H9 (cell line): Measurements from ENCODE around the gene MOCS1. TPM values are rescaled to one million over a fixed set of nuclear protein-coding genes. Genes with fewer than 3 reads are reported as not detected.

Source experiments
- DNase-seq: peaks from one replicate; pipeline ENCODE4 v3.0.0-alpha.2; 2017
- H2AFZ ChIP-seq: one replicate; pipeline ENCODE4 v1.6.1; 2013; ENCODE audit warnings: mild to moderate bottlenecking, low read length, control low read depth, moderate library complexity
- H2AK5ac ChIP-seq: 2 replicates; pipeline ENCODE4 v1.6.1; 2013; ENCODE audit warnings: low read length, control low read depth, mixed read lengths; ENCODE audit not compliant: insufficient read length
- H2BK120ac ChIP-seq: one replicate; pipeline ENCODE4 v1.6.1; 2013; ENCODE audit warnings: low read depth, mild to moderate bottlenecking, low read length, control low read depth, inconsistent platforms; ENCODE audit not compliant: poor library complexity, severe bottlenecking
- H2BK12ac ChIP-seq: 2 replicates; pipeline ENCODE4 v1.6.1; 2013; ENCODE audit warnings: low read length, control low read depth, mixed read lengths, low read depth; ENCODE audit not compliant: insufficient read length
- H2BK15ac ChIP-seq: 2 replicates; pipeline ENCODE4 v1.6.1; 2013; ENCODE audit warnings: low read depth, low read length, control low read depth
- H2BK20ac ChIP-seq: one replicate; pipeline ENCODE4 v1.6.1; 2013; ENCODE audit warnings: low read depth, mild to moderate bottlenecking, low read length, control low read depth, inconsistent platforms; ENCODE audit not compliant: poor library complexity, severe bottlenecking
- H2BK5ac ChIP-seq: 2 replicates; pipeline ENCODE4 v1.6.1; 2013; ENCODE audit warnings: low read length, control low read depth, mixed read lengths; ENCODE audit not compliant: insufficient read length
- H3K14ac ChIP-seq: 2 replicates; pipeline ENCODE4 v1.6.1; 2013; ENCODE audit warnings: low read length, control low read depth; ENCODE audit not compliant: insufficient read depth
- H3K18ac ChIP-seq: 2 replicates; pipeline ENCODE4 v1.6.1; 2013; ENCODE audit warnings: low read depth, mild to moderate bottlenecking, mixed read lengths, low read length, control low read depth; ENCODE audit not compliant: insufficient read length
- H3K23ac ChIP-seq: 2 replicates; pipeline ENCODE4 v1.6.1; 2013; ENCODE audit warnings: low read length, control low read depth, mixed read lengths, low read depth; ENCODE audit not compliant: insufficient read length
- H3K23me2 ChIP-seq: 2 replicates; pipeline ENCODE4 v1.6.1; 2013; ENCODE audit warnings: low read depth, mild to moderate bottlenecking, mixed read lengths, low read length, control low read depth; ENCODE audit not compliant: insufficient read length, poor library complexity, severe bottlenecking
- H3K27ac ChIP-seq: 2 replicates; pipeline ENCODE4 v1.5.1; 2013; ENCODE audit warnings: low read length, control low read depth, mixed read lengths, low read depth; ENCODE audit not compliant: insufficient read length
- H3K27me3 ChIP-seq: 2 replicates; pipeline ENCODE4 v1.6.1; 2013; ENCODE audit warnings: low read length, control low read depth, inconsistent platforms; ENCODE audit not compliant: insufficient read depth
- H3K4ac ChIP-seq: 2 replicates; pipeline ENCODE4 v1.6.1; 2013; ENCODE audit warnings: low read depth, mild to moderate bottlenecking, control low read depth, inconsistent platforms, low read length, moderate library complexity
- H3K4me1 ChIP-seq: 2 replicates; pipeline ENCODE4 v1.6.1; 2013; ENCODE audit warnings: low read length, control low read depth, inconsistent platforms; ENCODE audit not compliant: insufficient read depth
- H3K4me2 ChIP-seq: 2 replicates; pipeline ENCODE4 v1.6.1; 2013; ENCODE audit warnings: low read length, control low read depth, mixed read lengths; ENCODE audit not compliant: insufficient read length, insufficient read depth
- H3K56ac ChIP-seq: 2 replicates; pipeline ENCODE4 v1.6.1; 2013; ENCODE audit warnings: low read depth, mild to moderate bottlenecking, mixed read lengths, low read length, control low read depth; ENCODE audit not compliant: insufficient read length
- H3K79me1 ChIP-seq: 2 replicates; pipeline ENCODE4 v1.6.1; 2013; ENCODE audit warnings: low read depth, mild to moderate bottlenecking, moderate library complexity, low read length, control low read depth, inconsistent platforms; ENCODE audit not compliant: insufficient read depth, poor library complexity, severe bottlenecking
- H3K79me2 ChIP-seq: 2 replicates; pipeline ENCODE4 v1.6.1; 2013; ENCODE audit warnings: low read length, control low read depth, inconsistent platforms; ENCODE audit not compliant: insufficient read depth
- H3K9ac ChIP-seq: 2 replicates; pipeline ENCODE4 v1.6.1; 2013; ENCODE audit warnings: low read length, control low read depth, mixed read lengths; ENCODE audit not compliant: insufficient read length; ENCODE audit errors: extremely low read depth
- H3K9me3 ChIP-seq: one replicate; pipeline ENCODE4 v1.6.1; 2013; ENCODE audit warnings: low read depth, low read length, inconsistent platforms; ENCODE audit not compliant: control insufficient read depth
- H3T11ph ChIP-seq: one replicate; pipeline ENCODE4 v1.6.1; 2013; ENCODE audit warnings: mild to moderate bottlenecking, low read length, control low read depth, inconsistent platforms
- H4K20me1 ChIP-seq: one replicate; pipeline ENCODE4 v1.6.1; 2013; ENCODE audit not compliant: control insufficient read depth, insufficient read length, insufficient read depth
- H4K5ac ChIP-seq: 2 replicates; pipeline ENCODE4 v1.6.1; 2013; ENCODE audit warnings: low read depth, mild to moderate bottlenecking, mixed read lengths, low read length, control low read depth; ENCODE audit not compliant: insufficient read length
- H4K8ac ChIP-seq: replicated peaks from 2 replicates; pipeline ENCODE4 v1.6.1; 2013; ENCODE audit warnings: low read length, control low read depth, mixed read lengths, low read depth; ENCODE audit not compliant: insufficient read length
- H4K91ac ChIP-seq: 2 replicates; pipeline ENCODE4 v1.6.1; 2013; ENCODE audit warnings: low read depth, mild to moderate bottlenecking, moderate library complexity, mixed read lengths, low read length, control low read depth; ENCODE audit not compliant: insufficient read length
- H3K27ac Mint-ChIP-seq, 3 experiments: 2 replicates in 2 of 3; 3 replicates in 1 of 3; pipeline ENCODE4 v1.8.0; 2020 to 2021; ENCODE audit warnings: mixed read lengths in 3 of 3, mild to moderate bottlenecking in 1 of 3, moderate library complexity in 1 of 3
- H3K27me3 Mint-ChIP-seq: 2 replicates; pipeline ENCODE4 v1.8.0; 2021; ENCODE audit warnings: low read depth, mild to moderate bottlenecking, moderate library complexity, mixed read lengths
- H3K36me3 Mint-ChIP-seq, 3 experiments: 2 replicates in 2 of 3; 3 replicates in 1 of 3; pipeline ENCODE4 v1.8.0; 2020 to 2021; ENCODE audit warnings: low read depth in 3 of 3, mixed read lengths in 3 of 3; ENCODE audit not compliant: insufficient read depth in 1 of 3
- H3K4me1 Mint-ChIP-seq, 2 experiments: 2 replicates each; pipeline ENCODE4 v1.8.0; 2020; ENCODE audit warnings: mixed read lengths in 2 of 2
- H3K4me3 Mint-ChIP-seq, 2 experiments: 2 replicates in 1 of 2; 3 replicates in 1 of 2; pipeline ENCODE4 v1.8.0; 2020 to 2021; ENCODE audit warnings: mild to moderate bottlenecking in 2 of 2, mixed read lengths in 2 of 2, moderate library complexity in 1 of 2
- H3K9me3 Mint-ChIP-seq, 2 experiments: 2 replicates in 1 of 2; 3 replicates in 1 of 2; pipeline ENCODE4 v1.8.0; 2020; ENCODE audit warnings: mild to moderate bottlenecking in 2 of 2, mixed read lengths in 2 of 2, moderate library complexity in 1 of 2
- WGBS: extraction: QIAGEN DNeasy Blood & Tissue Kit; methylation state at CpG from one replicate; pipeline ENCODE4 v1.1.7; 2013; ENCODE audit warnings: missing lambda C conversion rate, low lambda C conversion rate, mixed read lengths; ENCODE audit not compliant: insufficient read length; ENCODE audit errors: extremely low coverage; 5-methylcytosine and 5-hydroxymethylcytosine counted together
- total RNA-seq: library from RNA; stranded (reverse); gene quantifications from 2 replicates; pipeline ENCODE4 v1.2.1, GENCODE V29; 2021
- TF ChIP-seq, protein P1 (sequence below): fragments of 200-600 bp; sonication (generic); conservative IDR thresholded peaks from 3 replicates; pipeline ENCODE4 v1.8.0; 2021; ENCODE audit warnings: antibody characterized with exemption, mild to moderate bottlenecking

The MOCS1 gene
- total RNA-seq, 1 experiment from 2014 or later, result 15.2 TPM

DNA sequence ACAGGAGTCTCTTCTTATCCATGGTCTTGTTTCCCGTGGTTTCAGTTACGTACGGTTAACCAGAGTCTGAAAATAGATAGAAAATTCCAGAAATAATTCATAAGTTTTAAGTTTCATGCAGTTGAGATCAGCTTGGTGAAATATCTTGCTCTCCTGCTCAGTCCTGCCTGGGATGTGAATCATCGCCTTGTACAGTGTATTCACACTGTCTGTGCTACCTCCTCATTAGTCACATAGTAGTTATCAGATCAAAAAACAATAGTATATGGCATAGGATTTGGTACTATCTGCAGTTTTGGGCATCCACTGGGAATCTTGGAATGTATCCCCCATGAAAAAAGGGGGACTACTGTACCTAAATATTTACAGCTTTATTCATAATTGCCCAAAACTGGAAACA is 22.7 kb upstream of the MOCS1 start:
- H3K27ac Mint-ChIP-seq, result no peak overlapping the region
- Histone ChIP-seq H3K4me1 (no peaks in the 10 kb centered on the region), H3K9me3 (no peaks in the 10 kb centered on the region), H3T11ph (no peak overlapping the region), H4K91ac (no peak overlapping the region), H3K27ac (no peak overlapping the region), H2AK5ac (no peak overlapping the region), H3K14ac (no peak overlapping the region), H2BK15ac (no peak overlapping the region), H2BK5ac (no peak overlapping the region), H4K8ac (no peak overlapping the region), H3K18ac (no peak overlapping the region), H3K27me3 (no peaks in the 10 kb centered on the region), H3K9ac (no peak overlapping the region), H3K56ac (no peak overlapping the region), H3K4ac (no peak overlapping the region), H3K23ac (no peak overlapping the region), H3K23me2 (no peaks in the 10 kb centered on the region), H3K79me1 (no peaks in the 10 kb centered on the region), H2BK20ac (no peak overlapping the region), H2AFZ (no peak overlapping the region), H3K4me2 (no peak overlapping the region), H2BK12ac (no peak overlapping the region), H3K79me2 (no peaks in the 10 kb centered on the region), H2BK120ac (no peak overlapping the region), H4K20me1 (no peaks in the 10 kb centered on the region), H4K5ac (no peak overlapping the region)
- H3K9me3 Mint-ChIP-seq, result peaks cover 2 to 3% of the 10 kb centered on the region in 2 experiments; a peak in 2 of 5 replicates
- no peak overlapping the region for H3K4me3 Mint-ChIP-seq
- WGBS, result no CpG with 5 or more reads among the region's 4 CpGs
- H3K4me1 Mint-ChIP-seq, result no peaks in the 10 kb centered on the region
- H3K27me3 Mint-ChIP-seq, result peaks cover 5% of the 10 kb centered on the region
- TF ChIP-seq, protein P1, sequence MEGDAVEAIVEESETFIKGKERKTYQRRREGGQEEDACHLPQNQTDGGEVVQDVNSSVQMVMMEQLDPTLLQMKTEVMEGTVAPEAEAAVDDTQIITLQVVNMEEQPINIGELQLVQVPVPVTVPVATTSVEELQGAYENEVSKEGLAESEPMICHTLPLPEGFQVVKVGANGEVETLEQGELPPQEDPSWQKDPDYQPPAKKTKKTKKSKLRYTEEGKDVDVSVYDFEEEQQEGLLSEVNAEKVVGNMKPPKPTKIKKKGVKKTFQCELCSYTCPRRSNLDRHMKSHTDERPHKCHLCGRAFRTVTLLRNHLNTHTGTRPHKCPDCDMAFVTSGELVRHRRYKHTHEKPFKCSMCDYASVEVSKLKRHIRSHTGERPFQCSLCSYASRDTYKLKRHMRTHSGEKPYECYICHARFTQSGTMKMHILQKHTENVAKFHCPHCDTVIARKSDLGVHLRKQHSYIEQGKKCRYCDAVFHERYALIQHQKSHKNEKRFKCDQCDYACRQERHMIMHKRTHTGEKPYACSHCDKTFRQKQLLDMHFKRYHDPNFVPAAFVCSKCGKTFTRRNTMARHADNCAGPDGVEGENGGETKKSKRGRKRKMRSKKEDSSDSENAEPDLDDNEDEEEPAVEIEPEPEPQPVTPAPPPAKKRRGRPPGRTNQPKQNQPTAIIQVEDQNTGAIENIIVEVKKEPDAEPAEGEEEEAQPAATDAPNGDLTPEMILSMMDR, result no peak
- no peak for DNase-seq
- H3K36me3 Mint-ChIP-seq, result no peaks in the 10 kb centered on the region
